GM19468 (cell line): ENCODE data around the gene EVL.

Experiments
- ATAC-seq: cut with Tn5 transposase; IDR thresholded peaks from one replicate; pipeline ENCODE4 v1.9.1; 2021; ENCODE audit warnings: mild to moderate bottlenecking, moderate library complexity, moderate number of reproducible peaks; ENCODE audit not compliant: unreplicated experiment; ENCODE audit errors: extremely low read depth

EVL gene

DNA sequence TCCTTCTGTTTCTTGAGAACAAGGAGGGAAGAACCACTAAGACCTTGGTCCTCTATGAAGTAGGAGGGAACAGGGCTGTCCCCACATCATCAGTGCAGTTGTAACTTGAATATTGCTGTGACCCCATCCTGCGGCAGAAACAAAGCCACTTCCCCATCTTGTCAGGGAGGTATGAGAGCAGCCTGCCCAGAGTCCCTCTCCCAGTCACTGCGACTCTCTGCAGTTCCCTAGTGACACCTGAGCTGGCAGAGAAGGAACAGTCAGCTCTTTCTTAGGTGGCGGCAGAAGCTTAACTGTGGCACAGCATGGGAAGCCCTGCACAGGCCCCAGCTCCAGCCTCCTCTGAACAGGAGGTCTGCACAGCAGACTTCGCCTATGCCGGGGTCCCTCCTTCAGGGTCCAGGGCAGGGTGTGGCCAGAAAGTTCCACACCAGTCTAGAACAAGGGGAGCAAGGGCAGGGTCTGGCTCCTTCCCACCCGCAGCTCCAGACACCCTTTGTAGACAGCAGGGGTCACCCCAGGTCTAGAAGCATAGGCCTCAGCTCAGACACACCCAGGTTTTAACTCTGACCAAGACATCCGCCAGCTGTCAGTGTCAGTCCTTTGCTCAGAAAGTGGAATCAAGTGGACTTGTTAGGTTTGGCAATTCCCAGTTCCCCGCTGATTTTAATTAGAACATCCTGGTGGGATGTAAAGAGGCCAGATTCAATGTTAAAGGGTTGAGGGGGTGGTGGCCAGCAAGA, 57.4 kb downstream of the EVL start:
- no peak for ATAC-seq

DNA sequence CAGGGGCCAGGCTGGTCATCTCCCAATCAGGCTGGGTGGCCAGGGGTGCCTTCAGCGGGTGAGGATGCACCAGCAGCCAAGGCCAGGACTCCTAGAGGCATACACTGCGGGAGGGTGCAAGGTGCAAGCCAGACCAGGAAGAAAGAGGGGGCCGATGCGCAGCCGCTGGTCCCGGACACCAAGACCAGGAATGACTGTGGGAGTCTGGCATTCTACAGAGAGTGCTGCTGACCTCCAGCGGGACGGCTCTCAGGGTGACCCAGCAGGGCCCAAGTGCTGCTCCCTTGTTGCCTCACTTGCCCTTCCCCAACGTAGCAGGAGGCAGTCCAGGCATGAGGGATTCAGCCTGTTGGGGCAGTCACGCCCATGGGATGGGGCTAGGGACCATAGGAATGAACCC, 58.4 kb downstream of the EVL start:
- no peak for ATAC-seq

DNA sequence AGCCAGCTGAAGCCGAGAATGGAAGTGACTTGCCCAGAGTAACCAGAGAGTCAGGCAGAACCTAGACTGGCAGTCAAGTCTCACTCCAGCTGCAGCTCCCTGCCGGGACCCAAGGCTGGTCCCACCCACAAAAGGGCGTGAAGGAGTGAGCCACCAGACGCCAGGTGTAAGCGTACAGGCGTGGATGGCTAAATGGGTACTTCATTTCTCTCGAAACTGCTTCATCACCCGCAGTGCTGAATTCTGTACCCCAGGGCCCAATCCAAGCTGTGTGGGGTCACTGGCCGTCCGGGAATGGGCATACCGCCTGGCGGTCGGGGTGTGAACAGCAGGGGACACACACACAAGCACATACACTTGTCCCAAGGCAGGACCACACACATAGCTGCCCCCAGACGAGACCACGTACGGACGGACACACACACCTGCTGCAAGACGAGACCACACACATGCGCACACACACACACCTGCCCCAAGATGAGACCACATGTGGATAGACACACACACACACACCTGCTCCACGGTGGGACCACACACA, 59.4 kb downstream of the EVL start:
- no peak for ATAC-seq

DNA sequence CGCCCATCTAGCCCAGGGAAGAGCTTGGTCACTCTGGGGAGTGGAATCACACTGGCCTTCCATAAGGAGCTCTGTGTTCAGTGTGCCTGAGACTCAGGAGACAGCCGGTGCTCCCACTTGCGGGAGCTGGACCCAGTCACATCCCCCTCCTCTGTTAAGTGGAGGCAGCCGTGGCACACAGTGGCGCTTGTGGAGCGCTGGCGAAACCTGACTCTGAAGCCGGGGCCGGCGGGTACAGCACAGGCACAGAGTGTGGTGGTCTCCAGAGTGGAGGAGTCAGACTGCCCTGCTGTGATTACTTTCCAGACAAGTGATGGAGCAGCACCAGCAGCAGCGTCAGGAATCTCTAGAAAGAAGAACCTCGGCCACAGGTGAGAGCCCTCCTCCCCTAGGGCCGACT, 61.2 kb downstream of the EVL start:
- ATAC-seq = no peak

DNA sequence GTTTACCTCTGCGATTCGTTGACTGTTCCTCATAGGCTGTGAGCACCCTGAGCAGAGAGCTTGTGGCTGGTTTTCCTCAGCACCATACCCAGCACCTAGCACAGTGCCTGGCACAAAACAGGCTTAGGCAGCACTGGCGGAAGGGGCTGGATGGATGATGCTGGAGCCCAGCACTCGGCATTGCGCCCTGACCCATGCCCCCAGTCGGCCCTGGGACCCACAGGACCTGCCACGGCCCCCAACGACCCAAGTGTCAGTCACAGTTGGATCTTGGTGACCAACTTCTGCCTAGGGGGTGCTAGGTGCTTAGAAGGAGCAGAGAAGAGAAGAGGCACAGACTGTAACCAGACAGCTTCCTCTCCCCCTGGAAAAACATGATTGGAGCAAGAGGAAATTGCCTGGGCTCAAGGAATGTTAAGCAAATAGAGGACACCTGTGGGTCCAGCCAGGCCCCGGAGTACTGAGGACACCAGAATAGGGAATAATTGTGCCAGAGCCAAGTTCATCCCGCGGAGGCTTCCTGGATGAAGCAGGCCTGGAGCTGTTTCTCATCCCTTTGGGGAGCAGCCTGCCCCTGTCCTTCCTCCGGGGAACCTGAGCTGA, 62.7 kb downstream of the EVL start:
- ATAC-seq = no peak

DNA sequence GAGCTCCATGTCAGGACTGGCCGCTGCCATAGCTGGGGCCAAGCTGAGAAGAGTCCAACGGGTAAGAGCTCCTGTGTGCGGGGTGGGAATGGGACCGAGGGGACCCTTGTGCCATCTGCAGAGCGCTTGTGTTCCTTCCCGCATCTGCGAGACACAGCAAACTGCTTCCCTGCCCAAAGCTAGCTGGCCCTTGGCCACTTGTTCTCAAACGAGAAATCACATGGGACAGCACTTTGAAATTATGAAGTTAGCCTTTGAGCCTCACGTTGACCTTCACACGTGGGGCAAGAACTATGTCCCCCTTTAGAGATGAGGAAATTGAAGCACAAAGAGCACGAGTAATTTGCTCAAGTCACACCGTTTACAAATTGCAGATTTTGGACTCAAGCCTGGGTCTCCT, 63.5 kb downstream of the EVL start:
- no peak for ATAC-seq

DNA sequence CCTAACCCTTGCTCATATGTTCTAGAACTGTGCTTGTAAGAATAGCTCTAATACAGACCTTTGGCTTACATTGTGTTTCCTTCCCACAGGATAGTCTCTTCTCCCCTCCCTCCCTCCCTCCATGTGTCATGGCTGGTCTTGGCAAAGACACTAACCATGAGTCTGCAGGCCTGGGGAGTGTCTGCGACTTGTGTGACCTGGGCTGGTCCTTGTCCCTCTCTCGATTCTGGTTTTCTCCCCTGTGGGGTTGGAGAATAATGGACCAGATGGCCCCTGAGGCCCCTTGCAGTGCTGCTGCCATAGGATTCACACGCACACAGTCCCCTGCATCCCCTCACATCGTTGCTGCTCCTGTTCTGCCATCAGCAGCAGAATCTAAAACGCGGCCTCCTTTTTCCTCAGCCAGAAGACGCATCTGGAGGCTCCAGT, 64.0 kb downstream of the EVL start:
- ATAC-seq = no peak

DNA sequence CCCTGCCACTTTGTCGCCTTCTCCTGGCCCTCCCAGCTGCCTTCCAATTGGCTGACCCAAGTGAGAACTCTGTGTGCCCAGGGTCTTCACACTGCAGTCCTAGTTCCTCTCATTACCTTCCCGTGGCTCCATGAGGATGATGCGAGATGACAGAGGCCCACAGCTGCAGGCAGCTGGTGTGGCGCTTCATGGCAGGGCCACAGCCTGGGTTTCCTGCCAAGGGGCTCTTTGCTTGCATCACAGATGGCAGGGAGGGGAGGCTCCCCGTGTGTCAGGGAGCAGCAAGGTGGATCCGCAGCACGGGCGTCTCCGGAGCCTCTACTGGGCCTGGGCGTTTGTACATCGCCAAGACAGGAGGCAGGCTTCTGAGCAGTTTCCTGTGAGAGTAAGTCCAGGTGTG, 65.3 kb downstream of the EVL start:
- ATAC-seq = no peak

DNA sequence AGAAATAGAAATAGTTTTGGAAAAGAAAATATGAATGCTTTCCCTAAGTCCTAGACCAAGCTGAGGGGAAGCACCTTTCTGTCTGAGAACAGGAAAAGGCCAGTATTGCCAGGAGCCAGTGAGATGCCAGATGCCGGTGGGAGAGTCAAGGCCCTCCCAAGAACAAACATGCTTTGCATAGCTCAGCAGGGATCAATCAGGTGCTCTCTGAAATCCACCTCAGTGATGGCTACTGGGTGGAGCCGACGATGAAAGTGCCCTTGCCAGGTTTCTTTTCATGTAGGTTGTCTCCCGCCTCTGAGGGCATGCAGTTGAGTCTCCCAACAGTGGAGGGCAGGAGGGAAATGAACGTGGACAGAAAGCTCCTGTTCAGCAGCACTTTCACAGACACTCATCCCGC, 66.0 kb downstream of the EVL start:
- no peak for ATAC-seq

DNA sequence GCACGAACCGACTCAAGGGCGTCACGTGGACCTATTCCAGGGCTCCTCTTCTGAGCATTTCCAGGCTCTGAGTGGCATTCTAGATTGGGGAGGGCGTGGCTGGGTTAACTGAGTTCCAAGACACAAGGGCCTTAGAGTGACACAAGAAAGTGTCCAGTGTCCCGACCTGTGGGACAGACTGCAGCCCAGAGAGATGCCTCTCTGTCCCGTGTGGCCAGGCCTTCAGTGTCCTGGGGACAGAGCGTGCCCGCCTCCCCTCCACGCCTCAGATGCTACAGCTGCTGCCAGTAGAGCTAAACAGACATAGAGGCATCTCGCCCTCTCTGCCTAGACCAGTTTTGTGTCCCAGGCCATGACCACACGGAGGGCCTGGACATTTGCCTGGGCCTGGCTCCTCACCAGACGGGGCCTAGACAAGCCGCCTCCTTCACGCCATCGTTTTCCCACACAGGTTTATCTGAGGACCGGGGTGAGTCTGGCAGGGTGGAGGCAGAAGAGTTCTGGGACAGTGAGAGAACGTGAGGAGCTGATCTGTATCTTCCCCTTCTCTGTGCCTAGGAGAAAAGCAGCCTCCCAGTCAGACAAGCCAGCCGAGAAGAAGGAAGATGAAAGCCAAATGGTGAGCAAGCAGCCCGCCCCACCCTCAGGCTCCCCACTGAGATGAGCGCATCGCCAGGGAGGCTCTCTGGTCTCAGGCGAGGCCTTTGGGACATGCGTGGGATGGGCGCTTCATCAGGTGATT, 67.1 kb downstream of the EVL start:
- ATAC-seq = no peak

DNA sequence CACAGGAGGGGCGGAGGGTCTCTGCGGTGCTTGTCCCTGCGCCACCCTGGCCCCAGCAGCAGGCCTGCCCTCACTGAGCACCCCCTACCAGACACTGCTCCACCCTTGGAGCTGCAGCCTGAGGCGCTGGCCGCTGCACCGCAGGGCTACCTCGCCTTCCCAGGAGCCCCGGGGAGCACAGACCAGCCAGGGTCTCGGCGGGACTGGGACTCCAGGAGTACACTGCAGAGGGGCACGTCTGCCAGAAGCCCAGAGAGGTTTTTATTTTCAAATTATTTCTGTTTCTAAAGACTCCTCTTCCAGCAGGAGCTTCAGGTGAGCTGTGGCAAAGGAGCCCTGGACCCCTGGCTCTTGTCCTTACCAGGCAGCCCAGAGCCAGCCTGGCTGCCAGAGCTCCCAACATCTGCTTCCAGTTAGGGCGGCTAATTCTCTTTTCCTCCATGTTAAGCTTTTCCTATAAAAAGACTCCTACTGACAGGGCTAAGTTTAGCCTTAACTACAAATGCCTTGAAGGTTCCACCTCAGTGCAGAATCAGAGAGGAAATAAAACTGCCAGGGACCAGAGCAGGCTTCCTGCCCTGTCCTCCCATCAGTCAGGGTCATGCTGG, 67.8 kb downstream of the EVL start:
- ATAC-seq = no peak

DNA sequence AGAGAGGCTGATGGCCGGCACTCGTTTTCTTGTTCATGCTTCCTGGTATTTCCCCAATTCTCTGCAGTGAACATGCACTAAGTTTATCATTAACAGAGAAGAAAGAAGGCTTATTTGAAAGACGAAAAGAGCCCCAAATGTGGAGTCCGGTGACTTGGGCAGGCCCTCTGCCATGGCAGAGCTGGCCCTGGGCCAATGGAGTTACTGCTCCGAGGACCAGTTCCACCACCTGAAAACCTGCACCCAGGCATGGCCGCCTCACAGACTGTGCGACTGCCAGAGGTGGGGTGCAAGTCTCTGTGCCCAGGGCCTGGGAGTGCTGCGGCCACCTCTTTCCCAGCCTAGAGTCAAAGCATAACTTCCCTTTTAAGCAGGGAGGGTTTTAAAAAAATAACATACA, 69.4 kb downstream of the EVL start:
- ATAC-seq = no peak

DNA sequence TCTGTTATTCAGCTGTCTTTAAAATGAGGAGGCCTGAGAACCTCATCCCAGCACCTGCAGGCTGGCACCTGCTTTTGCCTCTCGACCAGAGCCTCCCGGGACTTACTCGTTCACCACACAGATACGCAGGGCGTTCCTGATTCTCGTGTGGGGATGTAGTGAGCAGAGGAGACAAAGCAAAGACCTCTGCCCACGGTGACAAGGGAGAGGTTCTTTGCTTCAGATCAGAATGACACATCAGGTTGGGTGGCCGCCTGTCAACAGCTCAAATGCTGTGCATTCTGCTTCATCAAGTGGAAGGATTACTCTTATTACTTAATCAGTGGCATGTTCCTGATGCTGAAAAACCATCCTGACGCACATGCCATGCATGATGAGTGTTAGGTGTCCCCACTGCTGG, 69.9 kb downstream of the EVL start:
- no peak for ATAC-seq

DNA sequence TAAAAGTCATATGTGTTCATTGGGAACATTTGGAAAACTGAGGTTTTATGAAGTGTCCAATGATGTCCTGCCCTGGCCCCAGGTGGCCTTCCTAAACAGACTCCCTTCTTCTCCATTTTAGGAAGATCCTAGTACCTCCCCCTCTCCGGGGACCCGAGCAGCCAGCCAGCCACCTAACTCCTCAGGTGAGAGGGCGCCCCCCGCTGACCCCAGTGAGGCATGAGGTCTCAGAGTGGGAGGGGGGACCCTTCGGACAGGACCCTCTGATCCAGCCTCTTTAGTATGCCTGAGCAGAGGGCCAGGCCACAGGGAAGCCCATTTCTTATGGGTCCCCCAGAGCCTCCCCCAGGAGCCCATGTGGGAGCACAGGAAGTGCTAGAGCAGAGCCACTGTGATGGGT, 70.6 kb downstream of the EVL start:
- ATAC-seq = no peak

DNA sequence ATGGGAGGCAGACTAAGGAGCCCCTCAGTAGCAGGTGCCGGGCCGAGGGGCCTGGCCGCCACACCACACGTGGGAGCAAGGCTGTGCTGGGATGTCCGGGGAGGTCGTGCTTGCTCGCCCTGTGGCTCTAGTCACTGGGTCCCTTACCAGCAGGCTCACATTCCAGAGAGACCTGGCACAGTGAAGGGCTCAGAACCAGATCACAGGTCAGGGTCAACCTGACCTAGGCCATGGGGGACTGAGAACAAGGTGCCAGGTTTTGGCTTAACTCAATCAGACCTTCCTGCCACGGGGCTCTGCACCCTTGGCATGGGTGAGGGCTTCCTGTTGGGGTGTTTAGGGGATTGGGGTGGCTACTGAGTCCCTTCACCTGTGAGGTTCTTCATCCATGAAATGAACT, 72.0 kb downstream of the EVL start:
- ATAC-seq = no peak

DNA sequence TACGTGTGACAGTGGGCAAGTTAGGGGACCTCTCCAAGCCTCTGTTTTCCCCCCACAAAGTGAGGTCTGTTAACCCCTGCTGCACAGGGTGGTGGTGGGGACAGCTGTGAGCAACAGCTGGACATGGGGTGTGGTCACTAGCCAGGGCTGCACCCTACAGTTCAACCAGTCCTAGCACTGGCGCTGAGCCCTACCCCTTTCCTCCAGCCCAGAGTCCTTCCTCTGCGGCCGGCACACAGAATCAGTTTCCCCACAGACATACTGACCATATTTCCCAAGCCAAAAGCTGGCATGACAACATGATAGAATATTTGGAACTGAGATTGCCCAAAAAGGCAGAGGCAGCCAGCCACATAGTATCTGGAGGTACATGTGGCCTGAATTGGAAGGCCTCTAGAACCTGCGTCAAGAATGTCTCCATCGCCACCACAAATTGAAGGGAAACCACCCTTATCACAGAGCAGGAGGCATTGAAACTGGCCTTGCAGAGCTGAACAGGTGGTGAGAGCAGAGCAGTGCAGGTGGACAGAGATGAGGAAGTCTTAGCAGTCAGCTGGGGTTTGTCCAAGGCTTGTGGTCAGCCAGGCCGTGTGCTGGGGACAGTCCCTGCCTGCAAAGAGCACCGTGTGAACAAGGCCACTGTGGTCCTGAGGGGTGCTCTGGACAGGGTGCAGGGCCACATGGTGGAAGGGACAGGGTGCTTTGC, 73.0 kb downstream of the EVL start:
- ATAC-seq = no peak

DNA sequence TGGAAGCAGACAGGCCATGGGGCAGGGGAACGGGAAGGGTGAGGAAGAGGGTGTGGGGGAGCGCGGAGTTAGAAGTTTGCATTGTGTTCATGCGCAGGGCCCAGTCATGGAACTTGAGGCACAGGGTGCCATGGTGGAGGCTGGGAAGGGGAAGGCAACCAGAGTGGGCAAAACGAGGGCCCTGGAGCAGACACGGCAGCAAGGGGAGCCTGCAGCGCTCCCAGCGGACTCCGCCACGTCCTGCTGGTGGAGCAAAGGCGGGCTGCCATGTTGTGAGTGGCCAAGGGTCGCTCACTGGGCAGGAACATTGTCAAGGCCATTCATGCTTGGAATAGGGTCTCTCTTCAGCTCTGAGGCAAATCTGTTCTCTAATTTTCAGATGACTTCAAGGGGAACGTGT, 73.7 kb downstream of the EVL start:
- no peak for ATAC-seq

DNA sequence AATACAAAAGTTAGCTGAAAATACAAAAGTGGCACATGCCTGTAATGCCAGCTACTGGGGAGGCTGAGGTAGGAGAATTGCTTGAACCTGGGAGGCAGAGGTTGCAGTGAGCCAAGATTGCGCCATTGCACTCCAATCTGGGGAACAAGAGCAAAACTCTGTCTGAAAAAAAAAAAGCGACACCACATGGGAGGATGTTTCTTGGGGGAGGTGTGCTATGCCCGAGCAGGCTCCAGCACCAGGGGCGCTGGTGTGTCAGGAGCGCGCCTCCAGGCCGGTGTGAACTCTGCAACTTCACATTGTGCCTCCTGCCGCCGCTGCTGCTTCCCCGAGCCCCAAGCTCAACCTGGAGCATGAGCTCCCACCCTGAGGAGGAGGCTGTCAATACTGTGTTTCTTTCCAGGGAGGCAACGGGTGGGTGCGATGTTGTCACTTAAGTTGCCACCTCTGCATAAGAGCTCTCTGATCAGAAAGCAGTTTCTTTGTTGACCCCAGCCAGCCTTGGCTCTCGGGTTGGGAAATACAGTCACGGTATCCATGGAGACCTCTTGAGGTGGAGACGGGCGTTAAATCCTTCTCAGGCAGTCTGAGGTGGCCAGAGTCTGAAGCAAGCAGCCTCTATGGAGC, 75.3 kb downstream of the EVL start:
- no peak for ATAC-seq

DNA sequence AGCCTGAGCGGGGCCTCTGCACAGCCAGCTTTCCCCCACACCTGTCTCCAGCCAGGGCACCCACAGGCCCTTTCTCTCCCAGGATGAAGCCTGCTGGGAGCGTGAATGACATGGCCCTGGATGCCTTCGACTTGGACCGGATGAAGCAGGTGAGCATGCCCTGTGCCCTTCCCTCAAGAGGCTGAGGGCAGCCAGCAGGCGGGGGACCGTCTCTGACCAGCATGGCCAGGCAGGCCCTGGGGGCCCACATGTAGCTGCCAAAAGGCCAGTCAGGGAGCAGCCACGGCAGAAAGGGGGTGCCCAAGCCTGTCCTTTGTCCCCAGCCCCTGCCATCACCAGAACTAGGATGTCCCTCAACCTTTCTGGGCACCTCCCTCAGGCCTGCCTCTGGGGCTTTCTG, 75.9 kb downstream of the EVL start:
- ATAC-seq = no peak
